GM19468 (cell line): Measurements from ENCODE around the gene PPARGC1A.

Source experiments
- ATAC-seq: cut with Tn5 transposase; IDR thresholded peaks from one replicate; pipeline ENCODE4 v1.9.1; 2021; ENCODE audit warnings: mild to moderate bottlenecking, moderate library complexity, moderate number of reproducible peaks; ENCODE audit not compliant: unreplicated experiment; ENCODE audit errors: extremely low read depth

The PPARGC1A gene

GRCh38 chr4:23882976-23883531, 6.8 kb downstream of the PPARGC1A start:
- no peak for ATAC-seq

GRCh38 chr4:23881674-23882337, 8.0 kb downstream of the PPARGC1A start:
- no peak for ATAC-seq

GRCh38 chr4:23881052-23881501, 8.8 kb downstream of the PPARGC1A start:
- no peak for ATAC-seq

- ATAC-seq = no peak
These were observed 10.7 kb downstream of the PPARGC1A start for GRCh38 chr4:23878912-23879732.

- no peak for ATAC-seq
These were observed 11.5 kb downstream of the PPARGC1A start for GRCh38 chr4:23878246-23878891.

GRCh38 chr4:23877758-23878229, 12.1 kb downstream of the PPARGC1A start:
- no peak for ATAC-seq

GRCh38 chr4:23876418-23877089, 13.3 kb downstream of the PPARGC1A start:
- ATAC-seq = no peak

- no peak for ATAC-seq
These were observed 14.5 kb downstream of the PPARGC1A start for GRCh38 chr4:23875317-23875716.

- no peak for ATAC-seq
These were observed 15.3 kb downstream of the PPARGC1A start for GRCh38 chr4:23874536-23874901.

GRCh38 chr4:23873717-23874535, 15.9 kb downstream of the PPARGC1A start:
- no peak for ATAC-seq

- ATAC-seq = no peak
These were observed 18.4 kb downstream of the PPARGC1A start for GRCh38 chr4:23871426-23871825.

GRCh38 chr4:23866450-23867075, 23.3 kb downstream of the PPARGC1A start:
- ATAC-seq = no peak

- ATAC-seq = no peak
These were observed 27.9 kb downstream of the PPARGC1A start for GRCh38 chr4:23861897-23862296.

- no peak for ATAC-seq
These were observed 28.9 kb downstream of the PPARGC1A start for GRCh38 chr4:23860919-23861318.

GRCh38 chr4:23857367-23857959, 32.4 kb downstream of the PPARGC1A start:
- ATAC-seq = no peak

GRCh38 chr4:23856630-23857029, 33.2 kb downstream of the PPARGC1A start:
- ATAC-seq = no peak

GRCh38 chr4:23855912-23856605, 33.8 kb downstream of the PPARGC1A start:
- no peak for ATAC-seq
